ENCODE measurements around the gene ATP8B4. TPM values are rescaled to one million over a fixed set of nuclear protein-coding genes. Genes with fewer than 3 reads are reported as not detected.

The ATP8B4 gene
- total and polyA plus RNA-seq, 2 of the 8 experiments (the other 6 are each of a cell fraction or from before 2014, with no cell fraction given) = 0.17 to 0.24 TPM

DNA sequence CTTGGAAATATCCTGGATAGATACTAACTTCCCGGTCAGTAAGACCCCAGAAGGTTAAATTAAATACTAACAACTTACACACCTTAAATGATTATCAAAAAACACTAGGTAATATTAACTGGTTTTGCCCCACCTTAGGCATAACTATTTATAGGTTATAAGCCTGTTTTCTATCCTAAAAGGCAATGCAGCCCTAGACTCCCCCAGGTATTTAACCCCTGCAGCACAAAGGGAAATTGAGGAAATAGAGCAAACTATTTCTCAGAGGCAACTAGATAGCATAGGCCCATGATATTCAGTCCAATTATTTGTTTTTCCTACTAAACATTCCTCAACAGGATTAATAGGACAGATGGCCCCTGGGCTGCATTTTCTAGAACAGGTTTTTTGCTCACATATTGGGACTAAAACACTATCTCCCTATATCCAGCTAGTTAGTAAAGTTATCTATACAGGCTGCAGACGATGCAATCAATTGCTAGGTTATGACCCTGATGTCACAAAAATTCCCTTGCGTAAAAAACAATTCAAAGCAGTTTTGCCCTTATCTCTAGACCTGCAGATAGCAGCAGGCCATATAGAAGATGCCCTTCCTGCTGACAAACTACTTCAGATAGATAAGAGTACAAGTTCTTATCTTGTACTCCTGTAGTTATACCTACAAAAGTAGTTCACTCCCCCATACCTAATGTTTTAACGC lies 276.9 kb downstream of the ATP8B4 start (continued):
- TF ChIP-seq, protein P1, sequence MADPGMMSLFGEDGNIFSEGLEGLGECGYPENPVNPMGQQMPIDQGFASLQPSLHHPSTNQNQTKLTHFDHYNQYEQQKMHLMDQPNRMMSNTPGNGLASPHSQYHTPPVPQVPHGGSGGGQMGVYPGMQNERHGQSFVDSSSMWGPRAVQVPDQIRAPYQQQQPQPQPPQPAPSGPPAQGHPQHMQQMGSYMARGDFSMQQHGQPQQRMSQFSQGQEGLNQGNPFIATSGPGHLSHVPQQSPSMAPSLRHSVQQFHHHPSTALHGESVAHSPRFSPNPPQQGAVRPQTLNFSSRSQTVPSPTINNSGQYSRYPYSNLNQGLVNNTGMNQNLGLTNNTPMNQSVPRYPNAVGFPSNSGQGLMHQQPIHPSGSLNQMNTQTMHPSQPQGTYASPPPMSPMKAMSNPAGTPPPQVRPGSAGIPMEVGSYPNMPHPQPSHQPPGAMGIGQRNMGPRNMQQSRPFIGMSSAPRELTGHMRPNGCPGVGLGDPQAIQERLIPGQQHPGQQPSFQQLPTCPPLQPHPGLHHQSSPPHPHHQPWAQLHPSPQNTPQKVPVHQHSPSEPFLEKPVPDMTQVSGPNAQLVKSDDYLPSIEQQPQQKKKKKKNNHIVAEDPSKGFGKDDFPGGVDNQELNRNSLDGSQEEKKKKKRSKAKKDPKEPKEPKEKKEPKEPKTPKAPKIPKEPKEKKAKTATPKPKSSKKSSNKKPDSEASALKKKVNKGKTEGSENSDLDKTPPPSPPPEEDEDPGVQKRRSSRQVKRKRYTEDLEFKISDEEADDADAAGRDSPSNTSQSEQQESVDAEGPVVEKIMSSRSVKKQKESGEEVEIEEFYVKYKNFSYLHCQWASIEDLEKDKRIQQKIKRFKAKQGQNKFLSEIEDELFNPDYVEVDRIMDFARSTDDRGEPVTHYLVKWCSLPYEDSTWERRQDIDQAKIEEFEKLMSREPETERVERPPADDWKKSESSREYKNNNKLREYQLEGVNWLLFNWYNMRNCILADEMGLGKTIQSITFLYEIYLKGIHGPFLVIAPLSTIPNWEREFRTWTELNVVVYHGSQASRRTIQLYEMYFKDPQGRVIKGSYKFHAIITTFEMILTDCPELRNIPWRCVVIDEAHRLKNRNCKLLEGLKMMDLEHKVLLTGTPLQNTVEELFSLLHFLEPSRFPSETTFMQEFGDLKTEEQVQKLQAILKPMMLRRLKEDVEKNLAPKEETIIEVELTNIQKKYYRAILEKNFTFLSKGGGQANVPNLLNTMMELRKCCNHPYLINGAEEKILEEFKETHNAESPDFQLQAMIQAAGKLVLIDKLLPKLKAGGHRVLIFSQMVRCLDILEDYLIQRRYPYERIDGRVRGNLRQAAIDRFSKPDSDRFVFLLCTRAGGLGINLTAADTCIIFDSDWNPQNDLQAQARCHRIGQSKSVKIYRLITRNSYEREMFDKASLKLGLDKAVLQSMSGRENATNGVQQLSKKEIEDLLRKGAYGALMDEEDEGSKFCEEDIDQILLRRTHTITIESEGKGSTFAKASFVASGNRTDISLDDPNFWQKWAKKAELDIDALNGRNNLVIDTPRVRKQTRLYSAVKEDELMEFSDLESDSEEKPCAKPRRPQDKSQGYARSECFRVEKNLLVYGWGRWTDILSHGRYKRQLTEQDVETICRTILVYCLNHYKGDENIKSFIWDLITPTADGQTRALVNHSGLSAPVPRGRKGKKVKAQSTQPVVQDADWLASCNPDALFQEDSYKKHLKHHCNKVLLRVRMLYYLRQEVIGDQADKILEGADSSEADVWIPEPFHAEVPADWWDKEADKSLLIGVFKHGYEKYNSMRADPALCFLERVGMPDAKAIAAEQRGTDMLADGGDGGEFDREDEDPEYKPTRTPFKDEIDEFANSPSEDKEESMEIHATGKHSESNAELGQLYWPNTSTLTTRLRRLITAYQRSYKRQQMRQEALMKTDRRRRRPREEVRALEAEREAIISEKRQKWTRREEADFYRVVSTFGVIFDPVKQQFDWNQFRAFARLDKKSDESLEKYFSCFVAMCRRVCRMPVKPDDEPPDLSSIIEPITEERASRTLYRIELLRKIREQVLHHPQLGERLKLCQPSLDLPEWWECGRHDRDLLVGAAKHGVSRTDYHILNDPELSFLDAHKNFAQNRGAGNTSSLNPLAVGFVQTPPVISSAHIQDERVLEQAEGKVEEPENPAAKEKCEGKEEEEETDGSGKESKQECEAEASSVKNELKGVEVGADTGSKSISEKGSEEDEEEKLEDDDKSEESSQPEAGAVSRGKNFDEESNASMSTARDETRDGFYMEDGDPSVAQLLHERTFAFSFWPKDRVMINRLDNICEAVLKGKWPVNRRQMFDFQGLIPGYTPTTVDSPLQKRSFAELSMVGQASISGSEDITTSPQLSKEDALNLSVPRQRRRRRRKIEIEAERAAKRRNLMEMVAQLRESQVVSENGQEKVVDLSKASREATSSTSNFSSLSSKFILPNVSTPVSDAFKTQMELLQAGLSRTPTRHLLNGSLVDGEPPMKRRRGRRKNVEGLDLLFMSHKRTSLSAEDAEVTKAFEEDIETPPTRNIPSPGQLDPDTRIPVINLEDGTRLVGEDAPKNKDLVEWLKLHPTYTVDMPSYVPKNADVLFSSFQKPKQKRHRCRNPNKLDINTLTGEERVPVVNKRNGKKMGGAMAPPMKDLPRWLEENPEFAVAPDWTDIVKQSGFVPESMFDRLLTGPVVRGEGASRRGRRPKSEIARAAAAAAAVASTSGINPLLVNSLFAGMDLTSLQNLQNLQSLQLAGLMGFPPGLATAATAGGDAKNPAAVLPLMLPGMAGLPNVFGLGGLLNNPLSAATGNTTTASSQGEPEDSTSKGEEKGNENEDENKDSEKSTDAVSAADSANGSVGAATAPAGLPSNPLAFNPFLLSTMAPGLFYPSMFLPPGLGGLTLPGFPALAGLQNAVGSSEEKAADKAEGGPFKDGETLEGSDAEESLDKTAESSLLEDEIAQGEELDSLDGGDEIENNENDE (IDR thresholded peaks at IDR 0.05; ENCODE audit: insufficient replicate concordance, low read length) = no peak
- TF ChIP-seq TAF1 (IDR thresholded peaks at IDR 0.05; ENCODE audit: low read depth, low read length) (no peak), HDAC2 (IDR thresholded peaks at IDR 0.05; ENCODE audit: borderline replicate concordance in 1 of 2, low read depth in 2 of 2, low read length in 2 of 2) (no peak), RNF2 (IDR thresholded peaks at IDR 0.05; ENCODE audit: borderline replicate concordance, low read depth, low read length, missing control alignments, poor library complexity, severe bottlenecking) (no peak), RAD21 (IDR thresholded peaks at IDR 0.05 in 1 of 2, conservative IDR thresholded peaks at IDR 0.05 in 1 of 2; ENCODE audit: low read depth in 2 of 2, low read length in 2 of 2) (no peak), SUZ12 (IDR thresholded peaks at IDR 0.05; ENCODE audit: low read length) (no peak), SP1 (IDR thresholded peaks at IDR 0.05; ENCODE audit: low read depth, low read length) (no peak)
- TF ChIP-seq, protein P2, sequence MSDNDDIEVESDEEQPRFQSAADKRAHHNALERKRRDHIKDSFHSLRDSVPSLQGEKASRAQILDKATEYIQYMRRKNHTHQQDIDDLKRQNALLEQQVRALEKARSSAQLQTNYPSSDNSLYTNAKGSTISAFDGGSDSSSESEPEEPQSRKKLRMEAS (IDR thresholded peaks at IDR 0.05) = no peak
